ENCODE results near the gene NR3C1. TPM values are rescaled to one million over a fixed set of nuclear protein-coding genes. Genes with fewer than 3 reads are reported as not detected.

Gene NR3C1
- total RNA-seq, 1 donor from 2014 or later, result 2.3 TPM

DNA sequence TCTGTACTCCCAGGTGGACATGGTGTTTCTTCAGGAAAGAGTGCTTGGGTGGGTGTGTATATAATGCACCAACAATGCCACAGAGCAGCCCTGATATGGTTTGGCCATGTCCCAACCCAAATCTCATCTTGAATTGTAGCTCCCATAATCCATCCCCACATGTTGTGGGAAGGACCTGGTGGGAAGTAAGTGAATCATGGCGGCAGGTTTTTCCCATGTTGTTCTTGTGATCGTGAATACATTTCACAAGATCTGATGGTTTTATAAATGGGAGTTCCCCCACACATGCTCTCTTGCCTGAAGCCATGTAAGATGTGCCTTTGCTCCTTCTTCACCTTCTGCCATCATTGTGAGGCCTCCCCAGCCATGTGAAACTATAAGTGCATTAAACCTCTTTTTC lies 158.5 kb downstream of the NR3C1 start:
- no peak for DNase-seq
- no peak overlapping the region for H3K27ac Mint-ChIP-seq (ENCODE audit: unreplicated experiment)
- no peaks in the 10 kb centered on the region for H3K9me3 Mint-ChIP-seq (ENCODE audit: unreplicated experiment)
- H3K27me3 Mint-ChIP-seq (ENCODE audit: unreplicated experiment), result no peaks in the 10 kb centered on the region
- H3K36me3 Mint-ChIP-seq (ENCODE audit: unreplicated experiment), result peaks cover 7% of the 10 kb centered on the region
- H3K4me1 Mint-ChIP-seq (ENCODE audit: low read depth, unreplicated experiment), result no peaks in the 10 kb centered on the region
- no peak overlapping the region for H3K4me3 Mint-ChIP-seq (ENCODE audit: unreplicated experiment)
- TF ChIP-seq, protein P1, sequence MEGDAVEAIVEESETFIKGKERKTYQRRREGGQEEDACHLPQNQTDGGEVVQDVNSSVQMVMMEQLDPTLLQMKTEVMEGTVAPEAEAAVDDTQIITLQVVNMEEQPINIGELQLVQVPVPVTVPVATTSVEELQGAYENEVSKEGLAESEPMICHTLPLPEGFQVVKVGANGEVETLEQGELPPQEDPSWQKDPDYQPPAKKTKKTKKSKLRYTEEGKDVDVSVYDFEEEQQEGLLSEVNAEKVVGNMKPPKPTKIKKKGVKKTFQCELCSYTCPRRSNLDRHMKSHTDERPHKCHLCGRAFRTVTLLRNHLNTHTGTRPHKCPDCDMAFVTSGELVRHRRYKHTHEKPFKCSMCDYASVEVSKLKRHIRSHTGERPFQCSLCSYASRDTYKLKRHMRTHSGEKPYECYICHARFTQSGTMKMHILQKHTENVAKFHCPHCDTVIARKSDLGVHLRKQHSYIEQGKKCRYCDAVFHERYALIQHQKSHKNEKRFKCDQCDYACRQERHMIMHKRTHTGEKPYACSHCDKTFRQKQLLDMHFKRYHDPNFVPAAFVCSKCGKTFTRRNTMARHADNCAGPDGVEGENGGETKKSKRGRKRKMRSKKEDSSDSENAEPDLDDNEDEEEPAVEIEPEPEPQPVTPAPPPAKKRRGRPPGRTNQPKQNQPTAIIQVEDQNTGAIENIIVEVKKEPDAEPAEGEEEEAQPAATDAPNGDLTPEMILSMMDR (IDR thresholded peaks at IDR 0.05; ENCODE audit: partially characterized antibody, unreplicated experiment), result no peak

DNA sequence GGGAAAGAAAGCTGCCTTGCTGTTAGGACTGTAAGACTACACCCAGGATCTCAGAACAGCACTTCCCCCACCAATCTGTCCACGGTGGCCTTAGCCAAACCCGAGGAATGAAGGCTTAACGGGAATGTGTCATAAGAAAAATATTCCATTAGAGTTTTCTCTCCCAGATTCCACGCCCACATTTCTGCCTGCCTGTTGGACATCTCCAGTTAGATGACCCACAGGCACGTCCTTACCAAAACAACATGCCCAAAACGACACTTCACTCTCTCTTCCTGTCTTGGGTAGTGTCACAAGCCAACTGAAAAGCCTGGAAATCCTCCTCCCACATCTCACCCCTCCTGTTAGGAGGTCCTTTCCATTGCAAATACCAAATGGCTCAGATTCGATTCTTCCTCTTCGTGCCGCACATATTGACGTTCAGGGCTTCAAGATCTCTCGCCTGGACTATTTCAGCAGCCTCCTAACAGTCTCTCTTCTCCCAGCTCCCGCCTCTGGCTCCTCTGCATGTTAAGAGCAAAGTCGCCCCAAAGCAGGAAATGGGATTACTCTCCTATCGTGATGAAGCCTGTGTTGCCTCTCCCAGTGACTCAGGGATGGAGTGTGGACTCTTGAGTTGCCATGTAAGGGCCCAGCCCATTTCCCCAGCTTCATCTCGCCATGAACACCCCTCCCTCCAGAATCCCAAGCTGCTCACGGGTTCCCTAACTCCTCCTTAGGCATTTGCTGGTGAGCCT lies 159.3 kb downstream of the NR3C1 start:
- H3K27ac Mint-ChIP-seq (ENCODE audit: unreplicated experiment), result no peak overlapping the region
- H3K36me3 Mint-ChIP-seq (ENCODE audit: unreplicated experiment), result peaks cover 7% of the 10 kb centered on the region
- no peaks in the 10 kb centered on the region for H3K4me1 Mint-ChIP-seq (ENCODE audit: low read depth, unreplicated experiment)
- TF ChIP-seq, protein P1 (IDR thresholded peaks at IDR 0.05; ENCODE audit: partially characterized antibody, unreplicated experiment), result no peak
- no peak for DNase-seq
- H3K4me3 Mint-ChIP-seq (ENCODE audit: unreplicated experiment), result no peak overlapping the region
- H3K27me3 Mint-ChIP-seq (ENCODE audit: unreplicated experiment), result no peaks in the 10 kb centered on the region
- no peaks in the 10 kb centered on the region for H3K9me3 Mint-ChIP-seq (ENCODE audit: unreplicated experiment)

DNA sequence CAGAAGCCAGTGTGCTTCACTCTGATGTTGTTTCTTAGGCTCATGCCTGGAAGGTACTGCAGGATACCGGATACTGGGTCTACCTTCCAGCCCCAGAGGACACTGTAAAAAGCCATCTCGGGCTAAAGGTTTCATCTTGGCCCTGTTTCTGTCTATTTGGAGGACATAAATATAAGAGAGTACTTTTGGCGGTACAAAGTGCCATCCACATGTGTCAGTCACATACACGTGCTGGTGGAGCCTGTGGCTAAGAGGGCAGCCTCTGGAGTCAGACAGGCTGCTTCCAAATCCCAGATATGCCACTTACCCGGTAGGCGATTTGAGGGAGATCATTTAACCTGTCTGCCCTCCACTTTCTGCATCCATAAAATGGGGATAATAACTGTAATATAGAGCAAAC lies 160.4 kb downstream of the NR3C1 start:
- Mint-ChIP-seq H3K36me3 (ENCODE audit: unreplicated experiment) (peaks cover 13% of the 10 kb centered on the region), H3K4me1 (ENCODE audit: low read depth, unreplicated experiment) (no peaks in the 10 kb centered on the region), H3K4me3 (ENCODE audit: unreplicated experiment) (no peak overlapping the region), H3K27me3 (ENCODE audit: unreplicated experiment) (no peaks in the 10 kb centered on the region), H3K27ac (ENCODE audit: unreplicated experiment) (no peak overlapping the region), H3K9me3 (ENCODE audit: unreplicated experiment) (no peaks in the 10 kb centered on the region)
- DNase-seq, result no peak
- TF ChIP-seq, protein P1 (IDR thresholded peaks at IDR 0.05; ENCODE audit: partially characterized antibody, unreplicated experiment), result no peak

DNA sequence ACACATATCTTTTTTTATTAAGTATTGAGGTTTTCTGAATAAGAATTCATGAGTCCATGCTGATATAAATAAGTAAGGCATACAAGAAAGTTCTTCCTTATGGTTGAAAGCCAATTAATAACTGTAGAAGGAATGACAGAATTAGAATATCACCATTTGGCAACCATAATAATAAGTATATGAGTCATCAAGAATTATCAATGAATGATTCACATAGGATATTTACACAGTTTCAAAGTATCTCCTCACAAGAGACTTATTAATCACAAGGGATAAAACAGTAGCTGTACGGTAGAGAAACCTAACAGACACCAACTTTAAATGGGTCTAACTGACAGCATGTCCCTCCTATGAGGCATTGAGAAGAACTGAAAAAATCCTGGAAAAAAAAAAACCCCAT lies 161.6 kb downstream of the NR3C1 start:
- Mint-ChIP-seq H3K27ac (ENCODE audit: unreplicated experiment) (no peak overlapping the region), H3K4me1 (ENCODE audit: low read depth, unreplicated experiment) (no peaks in the 10 kb centered on the region), H3K9me3 (ENCODE audit: unreplicated experiment) (no peaks in the 10 kb centered on the region), H3K27me3 (ENCODE audit: unreplicated experiment) (no peaks in the 10 kb centered on the region), H3K4me3 (ENCODE audit: unreplicated experiment) (no peak overlapping the region), H3K36me3 (ENCODE audit: unreplicated experiment) (peaks cover 18% of the 10 kb centered on the region)
- DNase-seq, result no peak
- TF ChIP-seq, protein P1 (IDR thresholded peaks at IDR 0.05; ENCODE audit: partially characterized antibody, unreplicated experiment), result no peak

DNA sequence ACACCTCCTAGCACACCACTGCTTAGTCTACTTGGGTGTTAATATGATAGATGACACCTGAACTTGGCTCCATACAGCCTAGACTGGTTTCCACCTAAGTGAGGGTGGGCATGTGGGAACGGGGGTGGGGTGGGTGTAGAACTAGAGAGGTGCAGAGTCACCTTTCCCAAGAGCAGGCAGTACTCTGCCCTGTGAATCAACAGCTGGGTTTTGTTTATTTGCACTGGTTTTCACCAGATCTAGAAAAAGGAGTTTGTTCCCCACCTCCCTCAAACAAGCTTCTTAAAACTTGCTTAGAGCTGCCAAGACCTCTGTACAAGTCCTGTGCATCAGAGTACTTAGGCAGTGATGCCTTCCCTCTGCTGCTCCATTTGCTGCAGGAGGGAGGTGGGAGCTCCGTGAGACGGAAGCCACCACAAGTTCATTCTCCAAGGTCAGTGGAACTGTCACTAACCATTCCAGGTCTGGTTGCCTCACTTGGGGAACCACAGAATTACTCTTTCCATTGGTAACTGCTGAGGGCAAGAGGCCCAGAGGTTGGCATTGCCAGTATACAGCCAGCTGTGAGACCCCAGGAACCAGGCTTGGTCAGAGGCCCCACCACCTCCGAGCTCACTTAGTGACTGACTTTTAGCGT lies 163.5 kb downstream of the NR3C1 start:
- H3K9me3 Mint-ChIP-seq (ENCODE audit: unreplicated experiment), result no peaks in the 10 kb centered on the region
- H3K36me3 Mint-ChIP-seq (ENCODE audit: unreplicated experiment), result peaks cover 18% of the 10 kb centered on the region
- no peak overlapping the region for H3K4me3 Mint-ChIP-seq (ENCODE audit: unreplicated experiment)
- H3K27ac Mint-ChIP-seq (ENCODE audit: unreplicated experiment), result no peak overlapping the region
- no peaks in the 10 kb centered on the region for H3K27me3 Mint-ChIP-seq (ENCODE audit: unreplicated experiment)
- H3K4me1 Mint-ChIP-seq (ENCODE audit: low read depth, unreplicated experiment), result peaks cover 5% of the 10 kb centered on the region
- no peak for DNase-seq
- TF ChIP-seq, protein P1 (IDR thresholded peaks at IDR 0.05; ENCODE audit: partially characterized antibody, unreplicated experiment), result no peak

Measured in glutamatergic neuron (in vitro differentiated cells).